ENCODE data around the gene CAMKK2.
A peak's percentile ranks its signal among the peaks of the same experiment; 100 is the strongest.
"Not testable (repeated sequence)": the region's sequence is repeated elsewhere in the genome, so short reads cannot be mapped to it uniquely, and the experiment has no call there.

The CAMKK2 gene

DNA sequence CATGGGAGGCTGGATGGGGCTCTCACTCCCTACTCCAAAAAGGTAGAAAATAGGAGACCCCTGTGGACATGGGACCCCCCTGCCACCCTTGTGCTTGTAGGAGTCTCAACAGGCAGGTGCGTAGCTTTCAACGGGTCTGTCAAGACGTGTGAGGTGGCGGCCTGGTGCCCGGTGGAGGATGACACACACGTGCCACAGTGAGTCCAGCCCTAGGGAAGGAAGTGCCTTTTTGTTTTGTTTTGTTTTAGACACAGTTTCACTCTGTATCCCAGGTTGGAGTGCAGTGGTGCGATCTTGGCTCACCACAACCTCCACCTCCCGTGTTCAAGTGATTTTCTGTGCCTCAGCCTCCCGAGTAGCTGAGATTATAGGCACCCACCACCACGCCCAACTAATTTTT, 73.7 kb downstream of the CAMKK2 start:
- peak in 1 of 5 donors; percentile 34 for DNase-seq

GRCh38 chr12:121219353-121219986, 77.0 kb downstream of the CAMKK2 start:
- DNase-seq: no peak

- DNase-seq: no peak
Observed at GRCh38 chr12:121218588-121219352, 77.7 kb downstream of the CAMKK2 start.

DNA sequence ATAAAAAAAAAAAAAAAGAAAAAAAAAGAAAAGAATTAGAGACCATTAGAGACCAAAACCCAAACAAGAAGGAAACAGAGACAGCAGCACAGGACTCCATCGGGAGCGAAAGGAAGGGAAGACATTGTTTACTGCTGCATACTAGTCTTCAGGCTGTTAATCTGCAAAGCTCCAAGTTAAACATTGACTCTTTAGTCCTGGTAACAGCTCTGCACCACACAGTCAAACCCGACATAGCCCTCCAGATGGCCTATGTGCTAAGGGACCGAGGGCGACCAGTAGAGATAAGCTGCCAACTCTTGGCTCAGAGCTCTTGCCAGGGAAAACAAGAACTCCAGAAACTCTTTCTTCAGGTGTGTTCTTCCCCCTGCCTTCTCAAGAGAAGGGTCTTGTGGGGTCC, 78.7 kb downstream of the CAMKK2 start:
- no peak for DNase-seq

- DNase-seq: no peak
Observed at GRCh38 chr12:121217063-121217462, 79.4 kb downstream of the CAMKK2 start.

DNA sequence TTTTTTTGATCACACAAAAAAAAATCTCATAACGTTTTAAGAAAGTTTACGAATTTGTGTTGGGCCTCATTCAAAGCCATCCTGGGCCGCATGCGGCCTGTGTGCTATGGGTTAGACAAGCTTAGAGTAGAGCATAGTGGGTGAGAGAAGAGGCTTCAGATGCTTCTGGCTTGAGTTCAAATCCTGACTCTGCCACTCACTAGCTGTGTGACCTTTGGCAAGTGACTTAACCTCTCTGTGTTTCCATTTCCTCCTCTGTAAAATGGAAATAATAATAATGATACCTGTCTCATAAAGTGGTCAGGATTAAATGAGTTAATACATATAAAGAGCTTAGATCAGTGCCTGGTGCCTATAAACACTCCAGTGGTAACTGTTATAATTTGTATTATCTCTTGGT, 80.4 kb downstream of the CAMKK2 start:
- no peak for DNase-seq

DNA sequence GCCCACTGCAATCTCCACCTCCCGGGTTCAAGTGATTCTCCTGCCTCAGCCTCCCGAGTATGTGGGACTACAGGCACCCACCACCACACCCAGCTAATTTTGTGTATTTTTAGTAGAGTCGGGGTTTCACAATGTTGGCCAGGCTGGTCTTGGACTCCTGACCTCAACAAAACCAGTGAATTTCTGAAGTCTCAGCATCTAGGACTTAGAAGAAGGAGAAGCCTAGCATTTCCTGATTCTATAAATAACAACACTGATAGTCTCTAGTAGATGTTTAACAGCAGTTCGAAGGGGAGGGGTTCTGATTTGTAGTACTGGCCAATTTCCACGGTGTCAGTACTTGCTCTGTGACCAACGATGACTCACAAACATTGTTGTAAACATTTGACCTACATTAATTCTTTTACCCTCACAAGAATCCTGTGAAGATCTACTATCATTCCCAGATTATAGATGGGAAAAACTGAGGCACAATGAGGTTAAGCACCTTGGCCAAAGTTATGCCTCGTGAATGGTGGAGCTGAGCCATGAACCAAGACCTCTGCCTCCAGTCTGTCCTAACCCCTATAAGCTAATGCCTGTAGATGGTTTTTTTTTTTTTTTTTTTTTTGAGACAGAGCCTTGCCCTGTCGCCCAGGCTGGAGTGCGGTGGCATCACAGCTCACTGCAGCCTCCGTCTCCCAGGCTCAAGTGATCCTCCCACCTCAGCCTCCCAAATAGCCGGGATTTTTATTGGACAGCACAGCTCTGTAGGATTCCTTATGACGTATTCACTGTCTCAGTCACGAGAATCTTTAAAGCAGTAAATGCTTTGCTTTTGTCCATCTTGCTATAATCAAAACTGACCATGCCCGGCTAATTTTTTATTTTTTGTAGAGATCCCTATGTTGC, 81.4 kb downstream of the CAMKK2 start:
- peak in 1 of 5 donors; percentile 36 for DNase-seq

DNA sequence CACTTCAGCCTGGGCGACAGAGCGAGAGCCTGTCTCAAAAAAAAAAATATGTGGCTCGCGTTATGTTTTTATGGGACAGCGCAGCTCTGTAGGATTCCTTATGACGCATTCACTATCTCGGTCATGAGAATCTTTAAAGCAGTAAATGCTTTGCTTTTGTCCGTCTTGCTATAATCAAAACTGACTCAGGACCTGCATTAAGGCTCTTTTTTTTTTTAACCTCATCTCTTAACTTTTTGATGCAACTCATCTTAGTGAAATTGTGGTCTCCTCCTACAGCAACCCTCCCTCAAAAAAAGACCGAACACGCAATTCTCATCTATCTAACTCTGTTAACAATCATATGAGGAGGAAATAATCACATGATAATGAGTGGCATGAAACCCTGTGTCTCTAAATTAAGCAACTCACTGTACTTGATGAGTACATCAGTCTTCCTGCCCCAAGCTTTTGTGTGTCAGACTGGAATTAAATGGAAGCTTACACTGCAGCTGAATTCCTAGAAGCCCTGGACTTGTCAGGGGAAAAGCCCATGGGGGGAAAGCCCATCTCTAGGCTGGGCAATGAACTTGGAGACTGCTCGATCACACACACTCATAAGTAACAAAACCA, 82.2 kb downstream of the CAMKK2 start:
- DNase-seq: peak in 1 of 5 donors; percentile 62

- DNase-seq: no peak
Observed at GRCh38 chr12:121212875-121213274, 83.6 kb downstream of the CAMKK2 start.

DNA sequence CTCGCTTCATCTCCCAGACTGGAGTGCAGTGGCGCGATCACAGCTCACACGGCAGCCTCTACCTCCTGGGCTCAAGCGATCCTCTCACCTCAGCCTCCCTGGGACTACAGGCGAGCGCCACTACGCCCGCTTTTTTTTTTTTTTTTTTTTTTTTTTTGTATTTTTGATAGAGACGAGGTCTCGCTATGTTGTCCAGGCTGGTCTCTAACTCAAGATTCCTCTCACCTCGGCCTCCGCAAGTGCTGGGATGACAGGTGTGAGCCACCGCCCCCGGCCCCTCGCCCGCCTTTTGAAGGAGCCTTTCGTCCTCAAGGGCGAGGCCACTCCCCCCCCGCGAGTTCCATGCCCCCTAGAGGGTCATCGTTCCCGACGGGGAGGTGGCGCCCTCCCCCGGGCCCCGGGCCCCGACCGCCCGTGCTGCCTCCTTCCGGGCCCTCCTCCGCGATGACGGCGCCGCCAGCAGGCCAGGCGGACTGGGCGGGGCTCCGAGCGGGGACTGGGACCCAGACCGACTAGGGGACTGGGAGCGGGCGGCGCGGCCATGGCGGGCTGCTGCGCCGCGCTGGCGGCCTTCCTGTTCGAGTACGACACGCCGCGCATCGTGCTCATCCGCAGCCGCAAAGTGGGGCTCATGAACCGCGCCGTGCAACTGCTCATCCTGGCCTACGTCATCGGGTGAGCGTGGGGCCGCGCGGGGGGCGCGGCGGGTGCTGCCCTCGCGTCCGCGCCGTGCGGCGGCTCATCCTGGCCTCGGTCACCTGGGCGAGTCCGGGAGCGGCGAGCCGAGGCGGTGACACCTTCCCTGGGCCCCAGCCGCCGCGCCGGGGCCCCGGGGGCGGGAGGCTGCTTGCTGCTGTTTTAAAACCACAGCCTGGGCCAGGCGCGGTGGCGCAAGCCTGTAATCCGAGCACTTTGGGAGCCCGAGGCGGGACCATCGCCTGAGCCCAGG, 86.6 kb downstream of the CAMKK2 start, which contains the start of gene P2RX4:
Gene P2RX4, plus strand, starts transcription at position 506 of the 949 bp plus-strand sequence. Its CDS starts 36 bp downstream, at position 542.
- DNase-seq: peak; percentile 71 to 91 (median 79)

DNA sequence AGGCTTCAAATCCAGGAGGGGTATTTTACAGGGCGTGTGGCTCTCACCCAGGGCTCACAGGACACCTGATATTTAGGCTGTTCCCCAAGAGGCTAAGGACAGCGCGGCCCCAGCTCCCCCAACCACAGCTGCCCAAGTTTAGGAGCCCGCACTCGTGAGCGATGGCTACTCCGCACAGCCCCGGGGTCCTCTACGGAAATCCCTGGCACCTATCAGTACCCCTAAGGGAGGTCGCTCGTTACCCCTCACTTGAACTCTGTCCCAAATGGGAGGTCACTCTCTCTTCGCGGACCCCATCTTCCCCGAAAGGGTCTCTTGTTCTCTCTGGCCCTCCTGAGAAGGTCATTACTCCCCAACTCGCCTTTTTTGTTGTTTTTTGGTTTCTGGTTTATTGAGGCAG, 87.3 kb downstream of the CAMKK2 start:
- DNase-seq: no peak

DNA sequence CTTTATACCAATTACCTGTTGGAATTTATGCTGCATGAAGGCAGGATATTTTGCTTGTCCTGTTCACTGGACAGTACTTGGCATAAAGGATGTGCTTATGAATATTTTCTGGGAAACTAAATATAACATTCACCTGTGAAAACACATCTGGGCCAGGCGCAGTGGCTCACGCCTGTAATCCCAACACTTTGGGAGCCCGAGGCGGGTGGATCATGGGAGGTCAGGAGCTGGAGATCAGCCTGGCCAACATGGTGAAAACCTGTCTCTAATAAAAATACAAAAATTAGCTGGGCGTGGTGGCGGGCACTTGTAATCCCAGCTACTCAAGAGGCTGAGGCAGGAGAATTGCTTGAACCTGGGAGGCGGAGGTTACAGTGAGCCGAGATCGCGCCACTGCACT, 87.9 kb downstream of the CAMKK2 start:
- not testable (repeated sequence) for DNase-seq

- DNase-seq: no peak
Observed at GRCh38 chr12:121205491-121205890, 91.0 kb downstream of the CAMKK2 start.

- DNase-seq: no peak
Observed at GRCh38 chr12:121203482-121203881, 93.0 kb downstream of the CAMKK2 start.

DNA sequence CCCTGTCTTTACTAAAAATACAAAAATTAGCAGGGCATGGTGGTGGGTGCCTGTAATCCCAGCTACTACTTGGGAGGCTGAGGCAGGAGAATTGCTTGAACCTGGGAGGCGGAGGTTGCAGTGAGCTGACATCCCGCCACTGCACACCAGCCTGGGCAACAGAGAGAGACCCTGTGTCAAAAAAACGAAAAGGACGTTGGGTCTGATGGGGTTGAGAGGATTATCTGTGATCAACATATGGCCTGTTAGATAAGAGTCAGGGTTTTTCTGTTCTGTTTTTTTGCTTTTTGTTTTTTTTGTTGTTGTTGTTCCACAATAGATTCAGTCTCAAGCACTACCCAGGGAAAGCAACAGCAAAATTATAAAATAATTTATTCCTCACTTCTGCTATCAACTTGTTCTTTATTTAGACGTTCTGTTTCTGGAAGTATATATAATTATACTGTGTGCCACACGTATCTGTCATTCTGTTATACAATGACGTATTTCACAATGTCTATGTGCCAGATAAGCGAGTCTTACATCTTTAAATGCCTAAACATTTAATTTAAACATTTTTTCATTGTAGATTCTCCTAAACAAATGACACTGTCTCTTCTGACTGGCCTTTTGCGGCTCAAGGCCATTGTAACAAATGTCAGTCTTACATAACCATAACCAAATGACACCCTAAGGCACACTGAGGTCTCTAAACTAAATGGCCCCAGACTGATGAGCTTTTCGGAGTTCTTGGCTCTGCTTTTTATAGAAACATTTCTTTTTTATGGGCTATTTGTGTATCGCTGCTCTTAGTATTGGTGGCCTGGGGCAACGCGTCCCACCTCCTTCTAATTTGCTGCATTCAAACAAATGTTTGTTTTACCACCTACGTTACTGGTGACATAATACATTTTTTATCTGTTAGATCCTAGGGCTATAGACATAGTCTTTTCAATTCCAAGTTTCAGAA, 93.8 kb downstream of the CAMKK2 start:
- DNase-seq: no peak

GRCh38 chr12:121201140-121201539, 95.4 kb downstream of the CAMKK2 start:
- DNase-seq: not testable (repeated sequence)

- no peak for DNase-seq
Observed at GRCh38 chr12:121198949-121199348, 97.6 kb downstream of the CAMKK2 start.

DNA sequence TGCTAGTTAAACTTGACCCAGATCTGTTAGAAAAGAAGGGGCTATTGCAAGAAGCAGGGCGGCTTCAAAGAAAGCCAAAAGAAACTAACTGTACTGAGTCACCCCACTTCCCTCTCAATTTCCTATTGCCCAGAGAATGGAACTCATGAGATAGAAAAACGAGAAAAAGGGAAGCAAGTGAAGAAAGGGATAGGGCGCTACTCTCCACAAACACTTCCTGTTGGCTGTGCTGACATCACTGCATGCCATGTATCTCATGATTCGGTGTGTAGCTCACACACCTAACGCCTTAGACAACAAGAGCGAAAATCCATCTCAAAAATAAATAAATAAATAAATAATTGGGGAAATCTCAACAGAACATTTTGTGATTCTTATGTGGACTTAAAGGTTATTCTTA, 99.6 kb downstream of the CAMKK2 start:
- DNase-seq: no peak

- DNase-seq: no peak
Observed at GRCh38 chr12:121191151-121191550, 105.4 kb downstream of the CAMKK2 start.

DNA sequence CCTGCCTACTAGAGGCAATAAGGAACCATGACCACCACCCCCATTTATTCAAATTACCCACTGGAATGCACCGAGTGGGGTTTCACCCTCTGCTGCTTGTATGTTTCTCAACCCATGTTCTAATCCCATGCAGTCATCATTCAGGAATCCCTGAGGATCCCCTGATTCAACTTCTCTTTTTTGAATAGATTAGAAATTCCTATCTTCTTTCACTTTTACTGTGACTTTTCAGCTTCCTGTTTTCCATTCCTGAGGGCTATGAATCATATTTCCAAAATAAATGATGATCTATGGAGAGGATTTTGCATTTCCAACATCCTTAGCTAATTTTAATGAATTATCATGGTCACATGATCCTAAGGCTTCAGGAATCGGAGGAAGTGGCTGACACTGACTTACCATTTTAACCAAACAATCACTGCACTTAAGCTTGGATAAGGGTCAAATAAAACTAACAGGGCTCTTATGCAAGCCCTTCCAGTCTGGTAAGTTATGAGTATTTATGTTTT, 105.9 kb downstream of the CAMKK2 start:
- no peak for DNase-seq

Measured in T-helper 1 cell (primary cell).